Ovary (tissue), 3 donors: Measurements from ENCODE around the gene ALPK3.

Source experiments
- CTCF ChIP-seq, 3 donors: fragments of 450-650 bp in 2 of 3; fragments of 200-600 bp in 1 of 3; IDR thresholded peaks; one replicate each; pipeline versions ENCODE4 v1.5.1 to v1.8.0; 2016 to 2022; ENCODE audit warnings: antibody characterized with exemption in 3 of 3, mild to moderate bottlenecking in 1 of 3
- EP300 ChIP-seq: sonication (generic); formaldehyde crosslinking; IDR thresholded peaks from one replicate; pipeline ENCODE4 v1.6.1; 2017; ENCODE audit warnings: antibody characterized with exemption
- POLR2A ChIP-seq: fragments of 450-650 bp; IDR thresholded peaks from one replicate; pipeline ENCODE4 v1.6.1; 2017; ENCODE audit warnings: antibody characterized with exemption, mild to moderate bottlenecking, moderate library complexity
- donor health status: DM: no; HTN: no; CAD: no.

GRCh38 chr15:84914909-84915605 is 97.9 kb downstream of the ALPK3 start:
- no peak for TF ChIP-seq CTCF (IDR thresholded peaks at IDR 0.05)
- TF ChIP-seq POLR2A, result no peak
- no peak for TF ChIP-seq EP300
